Measurements from ENCODE around the gene CEP131. TPM values are rescaled to one million over a fixed set of nuclear protein-coding genes. Genes with fewer than 3 reads are reported as not detected.

CEP131 gene
- polyA plus RNA-seq, 1 donor from 2014 or later: 21.3 TPM

- no peaks in the 10 kb centered on the region for H3K36me3 ChIP-seq (ENCODE audit: insufficient read depth, low read length)
- no peaks in the 10 kb centered on the region for H3K27me3 ChIP-seq (ENCODE audit: insufficient read depth, low read depth, low read length)
- no peaks in the 10 kb centered on the region for H3K9me2 ChIP-seq (ENCODE audit: insufficient read depth, low read length)
- no peak for TF ChIP-seq TAF1 (IDR thresholded peaks at IDR 0.05; ENCODE audit: low read depth)
- no peak for TF ChIP-seq SMC3 (conservative IDR thresholded peaks at IDR 0.05; ENCODE audit: poor library complexity)
- no peak for TF ChIP-seq MXI1 (conservative IDR thresholded peaks at IDR 0.05; ENCODE audit: poor library complexity, severe bottlenecking)
- TF ChIP-seq EP300 (conservative IDR thresholded peaks at IDR 0.05; ENCODE audit: poor library complexity, severe bottlenecking): no peak
- TF ChIP-seq CTCF (IDR thresholded peaks at IDR 0.05; ENCODE audit: poor library complexity, severe bottlenecking): no peak
- no peak for TF ChIP-seq EZH2 (IDR thresholded peaks at IDR 0.05; ENCODE audit: borderline replicate concordance, insufficient read depth, low read length, poor library complexity, severe bottlenecking)
- no peak for TF ChIP-seq REST (IDR thresholded peaks at IDR 0.05; ENCODE audit: borderline replicate concordance)
- no peak for TF ChIP-seq POLR2AphosphoS5 (IDR thresholded peaks at IDR 0.05)
- no peak for TF ChIP-seq RAD21 (conservative IDR thresholded peaks at IDR 0.05)
- no peak overlapping the region for H3K4me2 ChIP-seq (ENCODE audit: low read length)
- H3K4me3 ChIP-seq (ENCODE audit: low read length): no peak overlapping the region
- no peak overlapping the region for H3K27ac ChIP-seq (ENCODE audit: low read length)
- H3F3A ChIP-seq (ENCODE audit: insufficient read depth, low read length, poor library complexity, severe bottlenecking): no peaks in the 10 kb centered on the region
- H4K20me1 ChIP-seq (ENCODE audit: insufficient read depth): no peaks in the 10 kb centered on the region
- no peak overlapping the region for H2AFZ ChIP-seq (ENCODE audit: low read depth, low read length)
- H3K9ac ChIP-seq (ENCODE audit: low read length): no peak overlapping the region
- no peaks in the 10 kb centered on the region for H3K79me2 ChIP-seq (replicated peaks; ENCODE audit: insufficient read depth, low read length)
- H3K9me3 ChIP-seq (ENCODE audit: low read length): no peaks in the 10 kb centered on the region
Observed at GRCh38 chr17:81207610-81208581, 14.9 kb downstream of the CEP131 start.

- H3K9me3 ChIP-seq (ENCODE audit: low read length): no peaks in the 10 kb centered on the region
- no peaks in the 10 kb centered on the region for H3K9me2 ChIP-seq (ENCODE audit: insufficient read depth, low read length)
- no peak overlapping the region for H3K4me3 ChIP-seq (ENCODE audit: low read length)
Observed at GRCh38 chr17:81206657-81207056, 16.1 kb downstream of the CEP131 start.

More at GRCh38 chr17:81206657-81207056, 16.1 kb downstream of the CEP131 start:
- Histone ChIP-seq H3K9ac (ENCODE audit: low read length) (no peak overlapping the region), H3K36me3 (ENCODE audit: insufficient read depth, low read length) (no peaks in the 10 kb centered on the region), H3F3A (ENCODE audit: insufficient read depth, low read length, poor library complexity, severe bottlenecking) (no peaks in the 10 kb centered on the region), H2AFZ (ENCODE audit: low read depth, low read length) (no peak overlapping the region), H3K27me3 (ENCODE audit: insufficient read depth, low read depth, low read length) (no peaks in the 10 kb centered on the region), H4K20me1 (ENCODE audit: insufficient read depth) (no peaks in the 10 kb centered on the region), H3K4me2 (ENCODE audit: low read length) (no peak overlapping the region), H3K27ac (ENCODE audit: low read length) (no peak overlapping the region), H3K79me2 (replicated peaks; ENCODE audit: insufficient read depth, low read length) (no peaks in the 10 kb centered on the region)
- no peak for TF ChIP-seq EP300 (conservative IDR thresholded peaks at IDR 0.05; ENCODE audit: poor library complexity, severe bottlenecking)
- no peak for TF ChIP-seq RAD21 (conservative IDR thresholded peaks at IDR 0.05)
- no peak for TF ChIP-seq REST (IDR thresholded peaks at IDR 0.05; ENCODE audit: borderline replicate concordance)
- no peak for TF ChIP-seq TAF1 (IDR thresholded peaks at IDR 0.05; ENCODE audit: low read depth)
- TF ChIP-seq MXI1 (conservative IDR thresholded peaks at IDR 0.05; ENCODE audit: poor library complexity, severe bottlenecking): no peak
- no peak for TF ChIP-seq CTCF (IDR thresholded peaks at IDR 0.05; ENCODE audit: poor library complexity, severe bottlenecking)
- no peak for TF ChIP-seq EZH2 (IDR thresholded peaks at IDR 0.05; ENCODE audit: borderline replicate concordance, insufficient read depth, low read length, poor library complexity, severe bottlenecking)
- no peak for TF ChIP-seq POLR2AphosphoS5 (IDR thresholded peaks at IDR 0.05)
- no peak for TF ChIP-seq SMC3 (conservative IDR thresholded peaks at IDR 0.05; ENCODE audit: poor library complexity)
